Hepatocyte (in vitro differentiated cells): Measurements from ENCODE around the gene DNAAF9. TPM values are rescaled to one million over a fixed set of nuclear protein-coding genes. Genes with fewer than 3 reads are reported as not detected.

Source experiments
- DNase-seq: peaks from one replicate; pipeline ENCODE4 v3.0.0-alpha.2; 2016; ENCODE audit warnings: low spot score
- H2AFZ ChIP-seq: fragments of 200-600 bp; sonication (generic); 2 replicates; pipeline ENCODE4 v1.6.0; 2016; ENCODE audit warnings: antibody characterized with exemption, mild to moderate bottlenecking
- H3K27ac ChIP-seq: fragments of 200-600 bp; sonication (generic); 2 replicates; pipeline ENCODE4 v1.5.1; 2016; ENCODE audit warnings: mild to moderate bottlenecking
- H3K27me3 ChIP-seq: fragments of 200-600 bp; sonication (generic); 2 replicates; pipeline ENCODE4 v1.6.1; 2016
- H3K36me3 ChIP-seq: fragments of 200-600 bp; sonication (generic); replicated peaks from 2 replicates; pipeline ENCODE4 v1.5.1; 2016; ENCODE audit warnings: low read depth; ENCODE audit not compliant: insufficient read depth
- H3K4me1 ChIP-seq: fragments of 200-600 bp; sonication (generic); 2 replicates; pipeline ENCODE4 v1.5.1; 2016; ENCODE audit warnings: mild to moderate bottlenecking, moderate library complexity; ENCODE audit not compliant: insufficient read depth
- H3K4me2 ChIP-seq: fragments of 200-600 bp; sonication (generic); 2 replicates; pipeline ENCODE4 v1.6.0; 2016
- H3K4me3 ChIP-seq: fragments of 200-600 bp; sonication (generic); 2 replicates; pipeline ENCODE4 v1.5.1; 2016; ENCODE audit warnings: mild to moderate bottlenecking
- H3K79me2 ChIP-seq: fragments of 200-600 bp; sonication (generic); 2 replicates; pipeline ENCODE4 v1.6.0; 2017; ENCODE audit warnings: mild to moderate bottlenecking
- H3K9me2 ChIP-seq: fragments of 200-600 bp; sonication (generic); replicated peaks from 2 replicates; pipeline ENCODE4 v1.6.0; 2017; ENCODE audit warnings: mild to moderate bottlenecking; ENCODE audit not compliant: insufficient read depth
- H3K9me3 ChIP-seq: fragments of 200-600 bp; sonication (generic); 2 replicates; pipeline ENCODE4 v1.5.1; 2016; ENCODE audit warnings: low read depth, mild to moderate bottlenecking
- H4K20me1 ChIP-seq: fragments of 200-600 bp; sonication (generic); 2 replicates; pipeline ENCODE4 v1.6.0; 2016; ENCODE audit warnings: mild to moderate bottlenecking; ENCODE audit not compliant: insufficient read depth, poor library complexity, severe bottlenecking
- CTCF ChIP-seq: fragments of 200-600 bp; sonication (generic); IDR thresholded peaks from 2 replicates; pipeline ENCODE4 v1.5.1; 2016; ENCODE audit warnings: antibody characterized with exemption, mild to moderate bottlenecking; ENCODE audit not compliant: poor library complexity
- EZH2 ChIP-seq: fragments of 200-600 bp; sonication (generic); IDR thresholded peaks from 2 replicates; pipeline ENCODE4 v1.6.1; 2016; ENCODE audit warnings: antibody characterized with exemption, mild to moderate bottlenecking, borderline replicate concordance
- EZH2phosphoT487 ChIP-seq: fragments of 200-600 bp; sonication (generic); IDR thresholded peaks from one replicate; pipeline ENCODE4 v1.6.1; 2018; ENCODE audit warnings: antibody characterized with exemption, mild to moderate bottlenecking, low read depth, moderate library complexity; ENCODE audit not compliant: unreplicated experiment, severe bottlenecking
- WGBS: methylation state at CpG from one replicate; pipeline ENCODE4 v1.1.6; 2016; ENCODE audit warnings: low lambda C conversion rate; ENCODE audit errors: missing lambda C conversion rate; 5-methylcytosine and 5-hydroxymethylcytosine counted together
- polyA plus RNA-seq: library from polyadenylated mRNA; unstranded; fragments of >200 nt; fragmentation: Nextera tagmentation; extraction: Ambion mirVana; gene quantifications from 2 replicates; pipeline ENCODE4 v1.2.1, GENCODE V29; 2016
- total RNA-seq: library from RNA; depleted of rRNA; stranded (reverse); fragments of >200 nt; gene quantifications from 2 replicates; pipeline ENCODE4 v1.2.3, GENCODE V29; 2014

Gene DNAAF9
- total and polyA plus RNA-seq, 2 experiments from 2014 or later: 4.7 to 11.9 TPM

- no peaks in the 10 kb centered on the region for H4K20me1 ChIP-seq
- no peak overlapping the region for H3K4me2 ChIP-seq
- TF ChIP-seq EZH2phosphoT487 (no peak), EZH2 (no peak), CTCF (no peak)
- no peak overlapping the region for H3K4me3 ChIP-seq
- no peaks in the 10 kb centered on the region for H3K36me3 ChIP-seq
- H3K4me1 ChIP-seq: no peaks in the 10 kb centered on the region
- WGBS: 89% methylated on average over 4 of the region's 4 CpGs
- H3K9me3 ChIP-seq: no peaks in the 10 kb centered on the region
- H3K27me3 ChIP-seq: peaks cover 4% of the 10 kb centered on the region
- no peaks in the 10 kb centered on the region for H3K79me2 ChIP-seq
- no peak for DNase-seq
- H3K9me2 ChIP-seq: no peaks in the 10 kb centered on the region
- H2AFZ ChIP-seq: no peak overlapping the region
- no peak overlapping the region for H3K27ac ChIP-seq
Observed at GRCh38 chr20:3452690-3453089, 45.2 kb upstream of the DNAAF9 start.

- H3K36me3 ChIP-seq: no peaks in the 10 kb centered on the region
- H3K9me2 ChIP-seq: no peaks in the 10 kb centered on the region
- H4K20me1 ChIP-seq: no peaks in the 10 kb centered on the region
- H3K79me2 ChIP-seq: no peaks in the 10 kb centered on the region
- no peaks in the 10 kb centered on the region for H3K4me1 ChIP-seq
- H3K9me3 ChIP-seq: no peaks in the 10 kb centered on the region
- H3K4me3 ChIP-seq: no peak overlapping the region
- peaks cover 4% of the 10 kb centered on the region for H3K27me3 ChIP-seq
- TF ChIP-seq EZH2: no peak
- TF ChIP-seq CTCF: no peak
- TF ChIP-seq EZH2phosphoT487: no peak
- DNase-seq: no peak
- no peak overlapping the region for H3K4me2 ChIP-seq
- no peak overlapping the region for H3K27ac ChIP-seq
- 80% methylated on average over 2 of the region's 2 CpGs for WGBS
- no peak overlapping the region for H2AFZ ChIP-seq
Observed at GRCh38 chr20:3452136-3452535, 44.7 kb upstream of the DNAAF9 start.

DNA sequence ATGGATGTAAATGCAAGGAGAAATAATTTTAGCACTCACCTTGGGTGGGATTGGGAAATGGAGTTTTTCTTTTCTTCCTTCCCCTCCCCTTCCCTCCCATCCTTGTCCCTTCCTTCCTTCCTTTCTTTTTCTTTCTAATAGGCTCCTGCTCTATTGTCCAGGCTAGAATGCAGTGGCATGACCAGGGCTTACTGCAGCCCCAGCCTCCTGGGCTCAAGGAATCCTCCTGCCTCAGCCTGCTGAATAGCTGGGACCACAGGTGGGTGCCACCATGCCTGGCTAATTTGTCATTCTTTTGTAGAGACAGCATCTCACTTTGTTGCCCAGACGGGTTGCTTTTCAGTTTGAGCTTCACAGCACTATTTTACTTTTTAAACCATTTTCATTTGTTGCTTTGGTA is 41.9 kb upstream of the DNAAF9 start:
- no peak overlapping the region for H3K4me3 ChIP-seq
- H3K4me1 ChIP-seq: no peaks in the 10 kb centered on the region
- no peak for TF ChIP-seq EZH2phosphoT487
- no peak for TF ChIP-seq CTCF
- no peak for TF ChIP-seq EZH2
- H4K20me1 ChIP-seq: no peaks in the 10 kb centered on the region
- no peaks in the 10 kb centered on the region for H3K9me3 ChIP-seq
- no peaks in the 10 kb centered on the region for H3K9me2 ChIP-seq
- no peak for DNase-seq
- H3K36me3 ChIP-seq: no peaks in the 10 kb centered on the region
- no peak overlapping the region for H3K4me2 ChIP-seq
- WGBS: 71% methylated on average over 1 of the region's 1 CpG
- no peak overlapping the region for H3K27ac ChIP-seq
- no peaks in the 10 kb centered on the region for H3K79me2 ChIP-seq
- H3K27me3 ChIP-seq: peaks cover 4% of the 10 kb centered on the region
- H2AFZ ChIP-seq: no peak overlapping the region

DNA sequence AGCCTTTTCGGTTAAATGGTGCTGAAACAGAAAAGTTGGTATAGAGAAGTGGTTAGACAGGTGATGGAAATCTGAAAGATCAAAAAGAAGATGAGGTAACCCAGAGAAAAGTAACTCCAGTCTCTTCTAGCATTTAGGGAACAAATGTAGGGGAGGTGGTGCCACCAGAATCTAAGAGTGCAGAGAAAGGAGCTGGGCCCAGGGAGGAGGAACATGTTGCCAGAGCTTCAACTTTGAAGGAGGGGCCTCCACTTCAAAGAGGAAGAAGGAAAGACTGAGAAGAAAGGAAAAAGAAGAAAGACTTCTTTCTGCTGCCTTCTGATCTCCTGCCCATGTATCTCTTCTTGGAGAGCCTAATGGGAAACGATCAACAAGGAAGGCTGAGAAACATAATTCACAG is 39.9 kb upstream of the DNAAF9 start:
- Histone ChIP-seq H3K36me3 (no peaks in the 10 kb centered on the region), H3K9me3 (no peaks in the 10 kb centered on the region), H4K20me1 (no peaks in the 10 kb centered on the region), H3K4me2 (no peak overlapping the region), H3K79me2 (no peaks in the 10 kb centered on the region), H3K4me3 (no peak overlapping the region), H3K27me3 (peaks cover 4% of the 10 kb centered on the region), H3K9me2 (no peaks in the 10 kb centered on the region), H2AFZ (no peak overlapping the region), H3K27ac (no peak overlapping the region), H3K4me1 (no peaks in the 10 kb centered on the region)
- no peak for DNase-seq
- WGBS: 96% methylated on average over 2 of the region's 2 CpGs
- no peak for TF ChIP-seq EZH2
- TF ChIP-seq EZH2phosphoT487: no peak
- no peak for TF ChIP-seq CTCF
